Measurements from ENCODE around the gene ERP27.
A peak's percentile ranks its signal among the peaks of the same experiment; 100 is the strongest.

Gene ERP27

GRCh38 chr12:14952299-14952921, 14.1 kb upstream of the ERP27 start:
- ChIA-PET POLR2A (no interaction called here), CTCF (interaction anchor here (2.1 kb wide), 1 partner anchor 43 kb away, joined by 5 read pairs; no protein-coding TSS in a partner anchor)
- H3K27ac ChIP-seq (ENCODE audit: insufficient read depth in 1 of 2, low read depth in 1 of 2, low read length in 2 of 2, poor library complexity in 1 of 2, severe bottlenecking in 2 of 2) = peak overlapping the region; percentile 82 to 92
- no peaks in the 10 kb centered on the region for H3K9me3 ChIP-seq (ENCODE audit: control extremely low read depth in 1 of 5, control insufficient read depth in 4 of 5, insufficient read depth in 2 of 5, low read depth in 1 of 5, low read length in 4 of 5)
- peak; percentile 69 to 92 (median 85) for DNase-seq
- peaks cover 11 to 68% (median 24%) of the 10 kb centered on the region in 4 experiments for H3K36me3 ChIP-seq (ENCODE audit: control insufficient read depth in 4 of 4, insufficient read depth in 4 of 4, low read length in 3 of 4)
- 44% methylated on average over 5 of the region's 7 CpGs for WGBS (ENCODE audit: insufficient coverage)
- H3K4me1 ChIP-seq (ENCODE audit: control extremely low read depth in 1 of 4, control insufficient read depth in 4 of 4, insufficient read depth in 4 of 4, low read length in 3 of 4) = peaks cover 84 to 100% (median 95%) of the 10 kb centered on the region in 4 experiments
- no peaks in the 10 kb centered on the region for H3K27me3 ChIP-seq (replicated peaks in 2 of 5; ENCODE audit: control insufficient read depth in 4 of 5, insufficient read depth in 5 of 5, low read length in 4 of 5)
- H3K4me3 ChIP-seq (ENCODE audit: control insufficient read depth in 1 of 7, extremely low read depth in 1 of 7, insufficient read depth in 4 of 7, low read depth in 2 of 7, low read length in 6 of 7) = peak overlapping the region in 5 of 7 experiments; percentile 11 to 55 (median 29)

DNA sequence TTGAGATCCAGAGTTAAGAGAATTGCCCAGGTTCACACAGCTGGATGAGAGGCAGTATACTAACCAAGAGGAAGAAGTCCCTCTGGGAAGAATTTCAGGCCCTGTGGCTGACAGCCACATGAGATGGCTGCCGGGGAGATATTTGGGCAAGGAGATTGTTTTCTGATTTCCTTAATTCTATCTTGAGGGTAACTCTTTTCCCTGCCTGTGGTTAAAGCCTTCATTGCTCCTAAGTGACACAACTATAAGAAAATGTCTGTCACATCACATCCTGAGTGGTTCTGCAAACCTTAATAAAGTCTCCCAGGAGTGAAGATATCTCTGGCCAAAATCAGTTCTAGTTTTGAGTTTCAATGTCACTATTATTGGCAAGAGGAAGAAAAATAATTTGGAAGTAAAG, 13.5 kb upstream of the ERP27 start:
- Histone ChIP-seq H3K27me3 (replicated peaks in 2 of 5; ENCODE audit: control insufficient read depth in 4 of 5, insufficient read depth in 5 of 5, low read length in 4 of 5) (no peaks in the 10 kb centered on the region), H3K4me1 (ENCODE audit: control extremely low read depth in 1 of 4, control insufficient read depth in 4 of 4, insufficient read depth in 4 of 4, low read length in 3 of 4) (peaks cover 80 to 100% (median 92%) of the 10 kb centered on the region in 4 experiments), H3K27ac (ENCODE audit: insufficient read depth in 1 of 2, low read depth in 1 of 2, low read length in 2 of 2, poor library complexity in 1 of 2, severe bottlenecking in 2 of 2) (peak overlapping the region; percentile 82 to 92), H3K4me3 (ENCODE audit: control insufficient read depth in 1 of 7, extremely low read depth in 1 of 7, insufficient read depth in 4 of 7, low read depth in 2 of 7, low read length in 6 of 7) (peak overlapping the region in 5 of 7 experiments; percentile 11 to 55 (median 33)), H3K9me3 (ENCODE audit: control extremely low read depth in 1 of 5, control insufficient read depth in 4 of 5, insufficient read depth in 2 of 5, low read depth in 1 of 5, low read length in 4 of 5) (no peaks in the 10 kb centered on the region), H3K36me3 (ENCODE audit: control insufficient read depth in 4 of 4, insufficient read depth in 4 of 4, low read length in 3 of 4) (peaks cover 13 to 71% (median 28%) of the 10 kb centered on the region in 4 experiments)
- no peak for DNase-seq
- no CpG with 5 or more reads among the region's 1 CpG for WGBS (ENCODE audit: insufficient coverage)
- POLR2A ChIA-PET = no interaction called here
- CTCF ChIA-PET = interaction anchor here (0.7 to 2.1 kb wide), 2 partner anchors 15 to 43 kb away, joined by 3 to 5 read pairs; no protein-coding TSS in a partner anchor

DNA sequence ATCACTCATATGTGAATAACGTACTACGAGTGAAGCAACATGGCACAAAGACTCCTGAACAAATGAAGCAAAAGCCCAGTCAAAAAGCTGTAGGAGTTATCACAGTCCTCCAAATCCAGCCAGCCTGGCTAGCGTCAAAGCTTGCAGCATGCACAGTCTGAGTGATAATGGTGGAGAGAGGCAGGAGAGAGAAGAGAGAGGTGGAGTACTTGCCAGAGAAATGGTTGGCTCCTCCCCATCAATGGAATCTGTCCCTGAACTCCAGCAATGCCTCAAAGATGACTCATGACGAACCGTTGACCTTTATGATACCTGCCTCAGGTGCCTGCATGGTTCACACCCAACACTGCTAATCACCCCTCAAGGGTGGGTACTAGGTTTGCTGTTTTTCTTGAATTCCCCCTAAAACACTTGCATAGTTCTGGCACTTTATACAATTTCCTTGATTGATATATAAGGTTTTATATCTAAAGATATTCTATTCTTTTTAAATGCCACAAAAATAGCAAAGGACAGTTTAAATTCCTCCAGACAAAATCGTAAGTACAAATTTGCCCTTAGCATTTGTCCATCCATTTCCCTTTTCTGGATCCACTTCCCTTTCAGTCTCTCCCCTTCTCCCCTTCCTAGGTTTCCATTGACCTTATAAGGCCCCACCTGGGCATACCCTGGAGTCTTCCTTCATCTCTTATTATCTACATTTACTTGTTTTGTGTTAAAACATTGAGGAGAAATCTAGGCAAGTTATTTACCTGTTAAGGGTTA, 12.8 kb upstream of the ERP27 start:
- peaks cover 11 to 71% (median 35%) of the 10 kb centered on the region in 4 experiments for H3K36me3 ChIP-seq (ENCODE audit: control insufficient read depth in 4 of 4, insufficient read depth in 4 of 4, low read length in 3 of 4)
- no peaks in the 10 kb centered on the region for H3K9me3 ChIP-seq (ENCODE audit: control extremely low read depth in 1 of 5, control insufficient read depth in 4 of 5, insufficient read depth in 2 of 5, low read depth in 1 of 5, low read length in 4 of 5)
- WGBS (ENCODE audit: insufficient coverage) = 81% methylated on average over 5 of the region's 6 CpGs
- H3K27me3 ChIP-seq (replicated peaks in 2 of 5; ENCODE audit: control insufficient read depth in 4 of 5, insufficient read depth in 5 of 5, low read length in 4 of 5) = no peaks in the 10 kb centered on the region
- ChIA-PET POLR2A (no interaction called here), CTCF (interaction anchor here (0.7 to 2.1 kb wide), 3 partner anchors 12 to 44 kb away, joined by 3 to 5 read pairs (median 4); no protein-coding TSS in a partner anchor)
- peak overlapping the region; percentile 82 to 92 for H3K27ac ChIP-seq (ENCODE audit: insufficient read depth in 1 of 2, low read depth in 1 of 2, low read length in 2 of 2, poor library complexity in 1 of 2, severe bottlenecking in 2 of 2)
- peak overlapping the region in 4 of 7 experiments; percentile 5 to 55 (median 42) for H3K4me3 ChIP-seq (ENCODE audit: control insufficient read depth in 1 of 7, extremely low read depth in 1 of 7, insufficient read depth in 4 of 7, low read depth in 2 of 7, low read length in 6 of 7)
- H3K4me1 ChIP-seq (ENCODE audit: control extremely low read depth in 1 of 4, control insufficient read depth in 4 of 4, insufficient read depth in 4 of 4, low read length in 3 of 4) = peaks cover 79 to 100% (median 88%) of the 10 kb centered on the region in 4 experiments
- no peak for DNase-seq

DNA sequence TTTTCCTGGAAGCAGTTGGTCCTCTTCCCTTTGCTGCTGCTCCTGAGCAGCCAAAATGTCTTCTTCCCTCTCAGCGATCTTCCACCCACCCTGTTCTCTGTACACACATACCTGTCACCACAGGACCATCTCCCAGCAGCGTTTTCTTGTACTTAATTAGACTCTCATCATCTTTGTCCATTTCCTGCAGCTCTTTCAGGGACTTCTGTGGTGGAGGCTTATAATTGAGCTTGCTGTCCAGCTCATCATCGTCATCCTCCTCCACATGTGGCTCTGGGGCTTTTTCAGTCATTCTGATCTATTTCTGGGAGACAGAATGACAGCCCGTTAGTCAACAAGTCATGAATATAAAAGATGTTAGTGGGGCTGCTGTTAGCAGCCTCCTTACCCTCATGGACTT, 12.1 kb upstream of the ERP27 start:
- peak overlapping the region; percentile 82 to 92 for H3K27ac ChIP-seq (ENCODE audit: insufficient read depth in 1 of 2, low read depth in 1 of 2, low read length in 2 of 2, poor library complexity in 1 of 2, severe bottlenecking in 2 of 2)
- H3K4me1 ChIP-seq (ENCODE audit: control extremely low read depth in 1 of 4, control insufficient read depth in 4 of 4, insufficient read depth in 4 of 4, low read length in 3 of 4) = peaks cover 72 to 95% (median 82%) of the 10 kb centered on the region in 4 experiments
- 100% methylated on average over 2 of the region's 4 CpGs for WGBS (ENCODE audit: insufficient coverage)
- no peak overlapping the region for H3K4me3 ChIP-seq (ENCODE audit: control insufficient read depth in 1 of 7, extremely low read depth in 1 of 7, insufficient read depth in 4 of 7, low read depth in 2 of 7, low read length in 6 of 7)
- peaks cover 17 to 73% (median 40%) of the 10 kb centered on the region in 4 experiments for H3K36me3 ChIP-seq (ENCODE audit: control insufficient read depth in 4 of 4, insufficient read depth in 4 of 4, low read length in 3 of 4)
- POLR2A ChIA-PET = no interaction called here
- CTCF ChIA-PET = interaction anchor here (1.5 kb wide), 1 partner anchor 11 kb away, joined by 4 read pairs; no protein-coding TSS in a partner anchor
- no peaks in the 10 kb centered on the region for H3K9me3 ChIP-seq (ENCODE audit: control extremely low read depth in 1 of 5, control insufficient read depth in 4 of 5, insufficient read depth in 2 of 5, low read depth in 1 of 5, low read length in 4 of 5)
- H3K27me3 ChIP-seq (replicated peaks in 2 of 5; ENCODE audit: control insufficient read depth in 4 of 5, insufficient read depth in 5 of 5, low read length in 4 of 5) = no peaks in the 10 kb centered on the region
- no peak for DNase-seq

DNA sequence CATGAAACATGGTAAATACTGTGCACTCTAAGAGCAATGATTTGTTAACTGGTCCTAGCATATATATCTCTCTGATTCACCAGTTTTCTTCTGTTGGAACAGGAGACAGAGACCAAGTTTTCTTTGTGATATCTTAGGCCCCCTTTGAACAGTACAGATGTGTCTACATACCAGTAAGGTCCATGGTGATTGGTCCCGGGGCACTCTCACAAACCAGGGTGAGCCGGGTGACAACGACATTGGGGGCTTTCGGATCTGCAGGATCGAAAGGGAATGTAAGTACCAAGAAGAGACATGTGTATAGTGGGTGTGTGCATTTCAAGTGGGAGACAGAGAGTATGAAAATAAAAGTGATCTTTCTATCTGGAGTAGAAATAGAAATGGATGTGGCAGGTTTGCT, 11.3 kb upstream of the ERP27 start:
- peak overlapping the region; percentile 82 to 92 for H3K27ac ChIP-seq (ENCODE audit: insufficient read depth in 1 of 2, low read depth in 1 of 2, low read length in 2 of 2, poor library complexity in 1 of 2, severe bottlenecking in 2 of 2)
- CTCF ChIA-PET = no interaction called here
- WGBS (ENCODE audit: insufficient coverage) = 98% methylated on average over 5 of the region's 5 CpGs
- no peaks in the 10 kb centered on the region for H3K27me3 ChIP-seq (replicated peaks in 2 of 5; ENCODE audit: control insufficient read depth in 4 of 5, insufficient read depth in 5 of 5, low read length in 4 of 5)
- H3K4me1 ChIP-seq (ENCODE audit: control extremely low read depth in 1 of 4, control insufficient read depth in 4 of 4, insufficient read depth in 4 of 4, low read length in 3 of 4) = peaks cover 65 to 88% (median 77%) of the 10 kb centered on the region in 4 experiments
- no peak for DNase-seq
- POLR2A ChIA-PET = no interaction called here
- H3K4me3 ChIP-seq (ENCODE audit: control insufficient read depth in 1 of 7, extremely low read depth in 1 of 7, insufficient read depth in 4 of 7, low read depth in 2 of 7, low read length in 6 of 7) = peak overlapping the region in 3 of 7 experiments; percentile 4 to 28 (median 6)
- no peaks in the 10 kb centered on the region for H3K9me3 ChIP-seq (ENCODE audit: control extremely low read depth in 1 of 5, control insufficient read depth in 4 of 5, insufficient read depth in 2 of 5, low read depth in 1 of 5, low read length in 4 of 5)
- peaks cover 23 to 80% (median 46%) of the 10 kb centered on the region in 4 experiments for H3K36me3 ChIP-seq (ENCODE audit: control insufficient read depth in 4 of 4, insufficient read depth in 4 of 4, low read length in 3 of 4)

DNA sequence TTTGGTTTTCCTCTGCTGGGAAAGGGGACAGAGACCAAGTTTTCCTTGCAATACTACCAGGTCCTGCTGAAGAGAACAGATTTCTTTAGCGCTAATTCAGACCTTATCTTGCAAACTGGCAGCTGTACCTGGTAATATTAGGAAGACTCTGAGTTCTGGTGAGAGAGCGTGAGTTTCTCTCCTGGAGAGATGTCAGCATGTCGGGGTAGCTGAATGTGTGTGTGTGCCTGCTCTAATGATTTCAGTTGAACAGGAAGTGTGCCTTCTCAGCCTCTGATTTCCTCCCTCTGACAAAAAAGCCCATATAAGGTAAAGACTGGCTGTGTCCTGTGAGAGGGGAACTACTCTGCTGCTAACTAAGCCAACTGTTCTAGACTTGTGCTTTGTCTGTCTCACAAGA, 10.3 kb upstream of the ERP27 start:
- Histone ChIP-seq H3K27me3 (replicated peaks in 2 of 5; ENCODE audit: control insufficient read depth in 4 of 5, insufficient read depth in 5 of 5, low read length in 4 of 5) (no peaks in the 10 kb centered on the region), H3K4me3 (ENCODE audit: control insufficient read depth in 1 of 7, extremely low read depth in 1 of 7, insufficient read depth in 4 of 7, low read depth in 2 of 7, low read length in 6 of 7) (peak overlapping the region in 6 of 7 experiments; percentile 19 to 59 (median 40)), H3K4me1 (ENCODE audit: control extremely low read depth in 1 of 4, control insufficient read depth in 4 of 4, insufficient read depth in 4 of 4, low read length in 3 of 4) (peaks cover 59 to 78% (median 67%) of the 10 kb centered on the region in 4 experiments), H3K9me3 (ENCODE audit: control extremely low read depth in 1 of 5, control insufficient read depth in 4 of 5, insufficient read depth in 2 of 5, low read depth in 1 of 5, low read length in 4 of 5) (no peaks in the 10 kb centered on the region), H3K27ac (ENCODE audit: insufficient read depth in 1 of 2, low read depth in 1 of 2, low read length in 2 of 2, poor library complexity in 1 of 2, severe bottlenecking in 2 of 2) (peak overlapping the region; percentile 82 to 92), H3K36me3 (ENCODE audit: control insufficient read depth in 4 of 4, insufficient read depth in 4 of 4, low read length in 3 of 4) (peaks cover 23 to 78% (median 49%) of the 10 kb centered on the region in 4 experiments)
- ChIA-PET CTCF (interaction anchor here (0.8 to 3.3 kb wide), 8 partner anchors 9 to 47 kb away, joined by 3 to 15 read pairs (median 4); partner anchors contain the start of gene ERP27), POLR2A (interaction anchor here (0.9 to 1.5 kb wide), 3 partner anchors 9 to 12 kb away, joined by 3 to 10 read pairs (median 3); partner anchors contain the start of gene ARHGDIB)
- peak; percentile 84 to 97 (median 95) for DNase-seq
- 0% methylated on average over 2 of the region's 3 CpGs for WGBS (ENCODE audit: insufficient coverage)
